ENCODE measurements around the gene DNAAF1. TPM values are rescaled to one million over a fixed set of nuclear protein-coding genes. Genes with fewer than 3 reads are reported as not detected.

The DNAAF1 gene
- total RNA-seq, 1 experiment from 2014 or later: not detected

GRCh38 chr16:84141143-84141670 is 3.9 kb upstream of the DNAAF1 start:
- H3K27me3 ChIP-seq (replicated peaks; ENCODE audit: insufficient read depth, low read depth, low read length, poor library complexity): no peaks in the 10 kb centered on the region
- CTCF ChIA-PET: no interaction called here
- H3K27ac ChIP-seq (ENCODE audit: low read depth, low read length, poor library complexity, severe bottlenecking): no peak overlapping the region
- POLR2A ChIA-PET (ENCODE audit: low non-redundant PET): no interaction called here
- intact Hi-C loops (cut with micrococcal nuclease; ENCODE audit: unreplicated experiment): no loop called here
- BruUV-seq (replicated peaks): no TSS peak
- peaks cover 7% of the 10 kb centered on the region for H3K4me1 ChIP-seq (ENCODE audit: insufficient read depth, low read length, poor library complexity, severe bottlenecking)
- no peak for DNase-seq (ENCODE audit: low spot score)
- no peaks in the 10 kb centered on the region for H3K9me3 ChIP-seq (ENCODE audit: low read depth, low read length, poor library complexity, severe bottlenecking)
- H3K4me3 ChIP-seq (ENCODE audit: low read depth, low read length, poor library complexity, severe bottlenecking): no peak overlapping the region
- TF ChIP-seq CTCF (conservative IDR thresholded peaks at IDR 0.05; ENCODE audit: low read depth, low read length): peak; percentile 21; the same call in 1 of the 2 replicates
- TF ChIP-seq EZH2 (IDR thresholded peaks at IDR 0.05; ENCODE audit: borderline replicate concordance, low read depth, low read length, poor library complexity, severe bottlenecking): no peak
- H3K36me3 ChIP-seq (ENCODE audit: insufficient read depth, low read length, poor library complexity, severe bottlenecking): no peaks in the 10 kb centered on the region

GRCh38 chr16:84143081-84143480 is 2.0 kb upstream of the DNAAF1 start:
- no TSS peak for BruUV-seq (replicated peaks)
- H3K27ac ChIP-seq (ENCODE audit: low read depth, low read length, poor library complexity, severe bottlenecking): no peak overlapping the region
- no peak for DNase-seq (ENCODE audit: low spot score)
- H3K27me3 ChIP-seq (replicated peaks; ENCODE audit: insufficient read depth, low read depth, low read length, poor library complexity): peaks cover 13% of the 10 kb centered on the region
- H3K4me3 ChIP-seq (ENCODE audit: low read depth, low read length, poor library complexity, severe bottlenecking): no peak overlapping the region
- TF ChIP-seq EZH2 (IDR thresholded peaks at IDR 0.05; ENCODE audit: borderline replicate concordance, low read depth, low read length, poor library complexity, severe bottlenecking) (no peak), CTCF (conservative IDR thresholded peaks at IDR 0.05; ENCODE audit: low read depth, low read length) (no peak)
- POLR2A ChIA-PET (ENCODE audit: low non-redundant PET): no interaction called here
- H3K36me3 ChIP-seq (ENCODE audit: insufficient read depth, low read length, poor library complexity, severe bottlenecking): no peaks in the 10 kb centered on the region
- H3K9me3 ChIP-seq (ENCODE audit: low read depth, low read length, poor library complexity, severe bottlenecking): no peaks in the 10 kb centered on the region
- intact Hi-C loops (cut with micrococcal nuclease; ENCODE audit: unreplicated experiment): no loop called here
- CTCF ChIA-PET: interaction anchor here (0.6 kb wide), 1 partner anchor 59 kb away, joined by 4 read pairs; no protein-coding TSS in a partner anchor
- peaks cover 7% of the 10 kb centered on the region for H3K4me1 ChIP-seq (ENCODE audit: insufficient read depth, low read length, poor library complexity, severe bottlenecking)

- no peaks in the 10 kb centered on the region for H3K36me3 ChIP-seq (ENCODE audit: insufficient read depth, low read length, poor library complexity, severe bottlenecking)
- H3K27me3 ChIP-seq (replicated peaks; ENCODE audit: insufficient read depth, low read depth, low read length, poor library complexity): peaks cover 16% of the 10 kb centered on the region
- H3K27ac ChIP-seq (ENCODE audit: low read depth, low read length, poor library complexity, severe bottlenecking): peak overlapping the region; percentile 86
- H3K9me3 ChIP-seq (ENCODE audit: low read depth, low read length, poor library complexity, severe bottlenecking): no peaks in the 10 kb centered on the region
- ChIA-PET CTCF (interaction anchor here (0.6 kb wide), 1 partner anchor 59 kb away, joined by 4 read pairs; no protein-coding TSS in a partner anchor), POLR2A (ENCODE audit: low non-redundant PET) (no interaction called here)
- BruUV-seq (replicated peaks): no TSS peak
- no peak for DNase-seq (ENCODE audit: low spot score)
- H3K4me1 ChIP-seq (ENCODE audit: insufficient read depth, low read length, poor library complexity, severe bottlenecking): peaks cover 4% of the 10 kb centered on the region
- intact Hi-C loops (cut with micrococcal nuclease; ENCODE audit: unreplicated experiment): no loop called here
- peak overlapping the region; percentile 81 for H3K4me3 ChIP-seq (ENCODE audit: low read depth, low read length, poor library complexity, severe bottlenecking)
- no peak for TF ChIP-seq EZH2 (IDR thresholded peaks at IDR 0.05; ENCODE audit: borderline replicate concordance, low read depth, low read length, poor library complexity, severe bottlenecking)
These were observed 1.3 kb upstream of the DNAAF1 start for GRCh38 chr16:84143784-84144199.
